ENCODE measurements around the gene HIRIP3. TPM values are rescaled to one million over a fixed set of nuclear protein-coding genes. Genes with fewer than 3 reads are reported as not detected.

Gene HIRIP3
- total and polyA plus RNA-seq, 2 experiments from 2014 or later = 10.4 to 18.5 TPM

- H3K4me2 ChIP-seq = peak overlapping the region; percentile 95; the same call in 1 of the 2 replicates
- H3K27ac ChIP-seq (ENCODE audit: low read depth) = no peak overlapping the region
- no peaks in the 10 kb centered on the region for H3K36me3 Mint-ChIP-seq (ENCODE audit: low read depth)
- peaks cover 33% of the 10 kb centered on the region for H3K27me3 ChIP-seq (ENCODE audit: insufficient read depth)
- H3K79me2 ChIP-seq (replicated peaks; ENCODE audit: insufficient read depth) = no peaks in the 10 kb centered on the region
- TF ChIP-seq CTCF (conservative IDR thresholded peaks at IDR 0.05; ENCODE audit: low read depth in 2 of 2) (no peak), POLR2AphosphoS5 (IDR thresholded peaks at IDR 0.05; ENCODE audit: low read depth) (no peak), ZNF331 (CRISPR knock-in tag; IDR thresholded peaks at IDR 0.05; ENCODE audit: low read depth) (no peak), REST (IDR thresholded peaks at IDR 0.05; ENCODE audit: unreplicated experiment) (no peak), EZH2 (IDR thresholded peaks at IDR 0.05; ENCODE audit: low read depth, unreplicated experiment) (no peak), CREB1 (CRISPR knock-in tag; IDR thresholded peaks at IDR 0.05; ENCODE audit: low read depth) (no peak), STAT1 (IDR thresholded peaks at IDR 0.05; ENCODE audit: unreplicated experiment) (no peak)
- H2AFZ ChIP-seq = no peak overlapping the region
- no peaks in the 10 kb centered on the region for H3K9me2 ChIP-seq (ENCODE audit: insufficient read depth)
- peak overlapping the region; percentile 39; the same call in 2 of the 3 replicates for H3K4me3 Mint-ChIP-seq
- no peak for ATAC-seq
- peaks cover 11% of the 10 kb centered on the region; the same call in 1 of the 2 replicates for H3K4me1 ChIP-seq (ENCODE audit: insufficient read depth)
- H3K27ac Mint-ChIP-seq = no peak overlapping the region
- peaks cover 23% of the 10 kb centered on the region for H3K4me1 Mint-ChIP-seq
- DNase-seq (ENCODE audit: low spot score) = peak; percentile 27
- H3K4me3 ChIP-seq = peak overlapping the region; percentile 91; the same call in 1 of the 2 replicates
- H3K36me3 ChIP-seq (ENCODE audit: insufficient read depth) = no peaks in the 10 kb centered on the region
- H3K27me3 Mint-ChIP-seq (ENCODE audit: insufficient read depth, low read depth, poor library complexity) = peaks cover 34% of the 10 kb centered on the region
- H3K9me3 Mint-ChIP-seq = peaks cover 2% of the 10 kb centered on the region; the same call in 1 of the 3 replicates
- 0 out of 2 replicates have a peak, but pooled peaks cover 4% of the 10 kb centered on the region for H3F3A ChIP-seq (replicated peaks; ENCODE audit: low read depth)
- H4K20me1 ChIP-seq (replicated peaks; ENCODE audit: insufficient read depth) = no peaks in the 10 kb centered on the region
Measured at GRCh38 chr16:30009085-30009862, 13.9 kb upstream of the HIRIP3 start.

GRCh38 chr16:30007378-30007895 is 12.0 kb upstream of the HIRIP3 start:
- Mint-ChIP-seq H3K4me3 (no peak overlapping the region), H3K36me3 (ENCODE audit: low read depth) (peaks cover 8% of the 10 kb centered on the region; the same call in 2 of the 3 replicates), H3K27me3 (ENCODE audit: insufficient read depth, low read depth, poor library complexity) (peaks cover 35% of the 10 kb centered on the region), H3K9me3 (peaks cover 2% of the 10 kb centered on the region; the same call in 1 of the 3 replicates), H3K4me1 (peaks cover 36% of the 10 kb centered on the region), H3K27ac (peak overlapping the region; percentile 40)
- H3K9me2 ChIP-seq (ENCODE audit: insufficient read depth) = no peaks in the 10 kb centered on the region
- H3F3A ChIP-seq (replicated peaks; ENCODE audit: low read depth) = 0 out of 2 replicates have a peak, but pooled peaks cover 4% of the 10 kb centered on the region
- H4K20me1 ChIP-seq (replicated peaks; ENCODE audit: insufficient read depth) = no peaks in the 10 kb centered on the region
- peaks cover 10% of the 10 kb centered on the region; the same call in 1 of the 2 replicates for H3K4me1 ChIP-seq (ENCODE audit: insufficient read depth)
- no peaks in the 10 kb centered on the region for H3K36me3 ChIP-seq (ENCODE audit: insufficient read depth)
- DNase-seq (ENCODE audit: low spot score) (no peak), ATAC-seq (no peak)
- H3K27me3 ChIP-seq (ENCODE audit: insufficient read depth) = peaks cover 27% of the 10 kb centered on the region
- no peak overlapping the region for H3K27ac ChIP-seq (ENCODE audit: low read depth)
- TF ChIP-seq REST (IDR thresholded peaks at IDR 0.05; ENCODE audit: unreplicated experiment) (no peak), NANOG (IDR thresholded peaks at IDR 0.05; ENCODE audit: borderline replicate concordance) (no peak), CTCF (conservative IDR thresholded peaks at IDR 0.05; ENCODE audit: low read depth in 2 of 2) (no peak), CREB1 (CRISPR knock-in tag; IDR thresholded peaks at IDR 0.05; ENCODE audit: low read depth) (no peak), JUNB (IDR thresholded peaks at IDR 0.05; ENCODE audit: unreplicated experiment) (no peak)
- no peak overlapping the region for H3K4me3 ChIP-seq
- H2AFZ ChIP-seq = no peak overlapping the region
- H3K79me2 ChIP-seq (replicated peaks; ENCODE audit: insufficient read depth) = no peaks in the 10 kb centered on the region
- H3K4me2 ChIP-seq = no peak overlapping the region

All from GM23338 (cell line).